Heart left ventricle (tissue), 16 donors: ENCODE measurements around the gene KRTAP2-3. TPM values are rescaled to one million over a fixed set of nuclear protein-coding genes. Genes with fewer than 3 reads are reported as not detected.

ENCODE experiments used
- ATAC-seq, 4 donors: fragments of 200-7000 bp; cut with Tn5 transposase; one replicate each; pipeline ENCODE4 v1.9.1; 2020 to 2022; ENCODE audit warnings: moderate library complexity in 4 of 4, mild to moderate bottlenecking in 3 of 4, moderate number of reproducible peaks in 1 of 4
- DNase-seq, 5 donors: peaks; one replicate each; pipeline ENCODE4 v3.0.0-alpha.2; 2020
- H3K27ac ChIP-seq, 12 donors: fragments of 200-600 bp; sonication (generic) in 4 of 12; one replicate each; pipeline versions ENCODE4 v1.5.0 to v1.8.0; 2016 to 2022; ENCODE audit warnings: mild to moderate bottlenecking in 2 of 12
- H3K27me3 ChIP-seq, 9 donors: fragments of 200-600 bp; sonication (generic) in 2 of 9; one replicate each; pipeline versions ENCODE4 v1.5.1 to v1.8.0; 2016 to 2022; ENCODE audit warnings: mild to moderate bottlenecking in 3 of 9
- H3K36me3 ChIP-seq, 9 donors: fragments of 200-600 bp; sonication (generic) in 2 of 9; one replicate each; pipeline versions ENCODE4 v1.5.0 to v1.8.0; 2018 to 2022; ENCODE audit warnings: mild to moderate bottlenecking in 2 of 9
- H3K4me1 ChIP-seq, 12 donors: fragments of 200-600 bp; sonication (generic) in 4 of 12; one replicate each; pipeline versions ENCODE4 v1.5.0 to v1.8.0; 2016 to 2022; ENCODE audit warnings: mild to moderate bottlenecking in 3 of 12
- H3K4me3 ChIP-seq, 12 donors: fragments of 200-600 bp; sonication (generic) in 4 of 12; one replicate each; pipeline versions ENCODE4 v1.5.0 to v1.8.0; 2017 to 2022; ENCODE audit warnings: mild to moderate bottlenecking in 9 of 12, moderate library complexity in 4 of 12
- H3K9me3 ChIP-seq, 12 donors: fragments of 200-600 bp; sonication (generic) in 4 of 12; one replicate each; pipeline versions ENCODE4 v1.5.0 to v1.8.0; 2016 to 2022; ENCODE audit warnings: mild to moderate bottlenecking in 1 of 12
- POLR2A ChIP-seq, 2 donors: fragments of 450-650 bp; IDR thresholded peaks; one replicate each; pipeline ENCODE4 v1.6.1; 2017; ENCODE audit warnings: antibody characterized with exemption in 2 of 2, mild to moderate bottlenecking in 2 of 2, moderate library complexity in 2 of 2
- WGBS, 4 donors: extraction: QIAGEN DNeasy Blood & Tissue Kit in 2 of 4; methylation state at CpG; one replicate each; pipeline versions ENCODE4 v1.1.5 to v1.1.7; 2013 to 2018; 5-methylcytosine and 5-hydroxymethylcytosine counted together
- intact Hi-C, 10 donors: fragments of 100-400 bp; cut with DNase I; formaldehyde crosslinking; loops; one replicate each; pipeline versions ENCODE4 v1.11.1 to v1.14.2; 2022
- polyA plus RNA-seq, 2 donors: library from polyadenylated mRNA; stranded (reverse); fragments of 200-250 nt; gene quantifications; one replicate each; pipeline ENCODE4 v1.2.3, GENCODE V29; 2013
- total RNA-seq, 9 donors: library from RNA; depleted of rRNA in 2 of 9; stranded (reverse); fragments of >200 nt in 2 of 9; fragmentation: NEBNext Ultra II Directional in 3 of 9; extraction: Animal tissue kit (Norgen Biotek cat#: 25700) in 3 of 9; gene quantifications; one replicate each; pipeline versions ENCODE4 v1.1.0 to v1.2.4, GENCODE V29; 2016 to 2023
- TF ChIP-seq, protein P1 (sequence below), 12 donors: fragments of 200-600 bp; sonication (generic) in 4 of 12; IDR thresholded peaks; one replicate each; pipeline versions ENCODE4 v1.5.0 to v1.8.0; 2018 to 2022; ENCODE audit warnings: antibody characterized with exemption in 12 of 12, mild to moderate bottlenecking in 5 of 12
- donor health status: ischemic (EF 13 %, LVEDD 7.1; RV severe dilation, severe dysfunction).
- donor health status: healthy with polysubstance abuse.
- donor health status: DM: no; HTN: yes; CAD: no.
- donor health status: DM: no; HTN: no; CAD: no.
- donor health status: ischemic (EF 25% LVEDD 6.9; RV normal size, moderate dysfunction).
- donor health status: ischemic (EF 25% LVEDD 5.7; RV mildly dilated, moderate dysfunction).
- donor health status: healthy.
- donor health status: DM: yes; HTN: yes; CAD: no.
- donor health status: ischemic (EF 35%, LVEDD 5.7; RV mildly dilated, moderate dysfunction).
- donor health status: nonischemic (EF 11% LVEDD 7.7; RV severe dilation, severe dysfunction).
- donor health status: DM: yes; HTN: yes; CAD: no.
- donor health status: PGD.
- donor health status: ischemic (EF 29% LVEDD 5.4; RV normal size, mild dysfunction).
- donor health status: nonischemic (EF 23%, LVEDD 6.1; RV moderate dilation, normal function).

Gene KRTAP2-3
- total and polyA plus RNA-seq, 11 donors: not detected

DNA sequence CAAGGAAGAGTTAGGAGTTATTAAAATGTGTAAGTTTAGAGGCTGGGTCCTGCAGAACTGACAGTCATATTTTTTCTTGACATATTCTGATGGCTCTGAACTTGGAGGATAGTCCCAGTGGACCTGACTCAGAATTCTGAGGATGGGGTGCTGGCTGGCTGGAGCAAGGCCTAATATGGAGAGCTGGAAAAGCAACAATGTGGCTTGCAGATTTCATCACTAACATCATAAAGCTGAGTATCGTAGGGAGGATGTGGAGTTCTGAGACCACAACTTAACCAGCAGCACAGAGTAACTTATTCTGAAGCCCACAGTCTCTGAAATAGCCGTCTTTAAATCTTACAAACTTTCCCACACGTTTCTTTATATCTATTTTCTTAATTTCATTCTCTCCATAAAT lies 35.2 kb downstream of the KRTAP2-3 start:
- 64 to 82% (median 74%) methylated on average over 3 of the region's 3 CpGs for WGBS, 4 donors
- Histone ChIP-seq H3K27me3 (peaks cover 0 to 20% (median 7%) of the 10 kb centered on the region in 9 donors), H3K4me3 (no peak overlapping the region), H3K27ac (no peak overlapping the region), H3K36me3 (no peaks in the 10 kb centered on the region), H3K4me1 (no peaks in the 10 kb centered on the region), H3K9me3 (peaks cover 0 to 10% (median 0%) of the 10 kb centered on the region in 12 donors)
- TF ChIP-seq POLR2A (IDR thresholded peaks at IDR 0.05): no peak
- TF ChIP-seq, protein P1, sequence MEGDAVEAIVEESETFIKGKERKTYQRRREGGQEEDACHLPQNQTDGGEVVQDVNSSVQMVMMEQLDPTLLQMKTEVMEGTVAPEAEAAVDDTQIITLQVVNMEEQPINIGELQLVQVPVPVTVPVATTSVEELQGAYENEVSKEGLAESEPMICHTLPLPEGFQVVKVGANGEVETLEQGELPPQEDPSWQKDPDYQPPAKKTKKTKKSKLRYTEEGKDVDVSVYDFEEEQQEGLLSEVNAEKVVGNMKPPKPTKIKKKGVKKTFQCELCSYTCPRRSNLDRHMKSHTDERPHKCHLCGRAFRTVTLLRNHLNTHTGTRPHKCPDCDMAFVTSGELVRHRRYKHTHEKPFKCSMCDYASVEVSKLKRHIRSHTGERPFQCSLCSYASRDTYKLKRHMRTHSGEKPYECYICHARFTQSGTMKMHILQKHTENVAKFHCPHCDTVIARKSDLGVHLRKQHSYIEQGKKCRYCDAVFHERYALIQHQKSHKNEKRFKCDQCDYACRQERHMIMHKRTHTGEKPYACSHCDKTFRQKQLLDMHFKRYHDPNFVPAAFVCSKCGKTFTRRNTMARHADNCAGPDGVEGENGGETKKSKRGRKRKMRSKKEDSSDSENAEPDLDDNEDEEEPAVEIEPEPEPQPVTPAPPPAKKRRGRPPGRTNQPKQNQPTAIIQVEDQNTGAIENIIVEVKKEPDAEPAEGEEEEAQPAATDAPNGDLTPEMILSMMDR (IDR thresholded peaks at IDR 0.05): no peak
- ATAC-seq (no peak), DNase-seq (no peak)
- intact Hi-C loops: no loop called here

DNA sequence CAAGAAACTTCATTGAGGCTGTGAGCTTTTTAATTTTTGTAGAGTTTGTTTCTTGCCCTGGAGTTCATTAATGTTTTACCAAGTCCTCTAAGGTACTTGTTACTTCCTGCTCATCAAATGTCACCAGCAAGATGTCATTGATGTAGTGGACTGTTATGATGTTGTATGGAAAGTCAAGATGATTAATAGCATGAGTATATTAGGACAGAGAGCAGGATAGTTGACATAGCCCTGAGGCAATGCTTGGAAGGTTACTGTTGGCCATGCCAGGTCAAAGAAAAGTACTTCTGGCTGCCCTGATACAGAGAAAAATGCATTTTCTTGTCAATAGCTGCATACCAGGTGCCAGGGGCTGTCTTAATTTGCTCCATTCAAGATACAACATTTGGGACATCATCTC lies 39.6 kb downstream of the KRTAP2-3 start:
- H3K27me3 ChIP-seq: no peaks in the 10 kb centered on the region
- no peak for ATAC-seq
- no peaks in the 10 kb centered on the region for H3K4me1 ChIP-seq
- no peak for DNase-seq
- peaks cover 0 to 10% (median 0%) of the 10 kb centered on the region in 12 donors for H3K9me3 ChIP-seq
- TF ChIP-seq, protein P1 (IDR thresholded peaks at IDR 0.05): no peak
- TF ChIP-seq POLR2A (IDR thresholded peaks at IDR 0.05): no peak
- H3K4me3 ChIP-seq: no peak overlapping the region
- no peaks in the 10 kb centered on the region for H3K36me3 ChIP-seq
- no peak overlapping the region for H3K27ac ChIP-seq
- intact Hi-C loops: no loop called here

DNA sequence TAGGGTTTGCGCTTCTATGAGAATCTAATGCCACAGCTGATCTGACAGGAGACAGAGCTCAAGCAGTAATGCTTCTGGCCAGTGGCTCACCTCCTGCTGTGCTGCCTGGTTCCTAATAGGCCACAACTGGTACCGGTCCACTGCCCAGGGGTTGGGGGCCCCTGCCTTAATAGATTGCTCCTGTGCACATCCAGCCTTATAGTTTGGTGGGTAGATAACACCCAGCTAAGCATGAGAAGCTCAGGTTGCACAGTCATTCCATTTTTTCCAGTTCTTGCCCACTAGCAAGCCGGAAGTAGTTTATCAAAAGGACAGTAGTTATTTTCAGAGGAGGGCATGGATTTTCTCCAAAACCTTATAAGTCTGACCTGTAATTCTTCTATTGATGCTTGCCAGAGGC lies 40.5 kb downstream of the KRTAP2-3 start:
- DNase-seq: no peak
- peaks cover 0 to 10% (median 0%) of the 10 kb centered on the region in 12 donors for H3K9me3 ChIP-seq
- 91 to 96% (median 93%) methylated on average over 2 to 3 of the region's 3 CpGs for WGBS, 4 donors
- H3K4me1 ChIP-seq: peaks cover 0 to 2% (median 0%) of the 10 kb centered on the region in 12 donors
- intact Hi-C loops: no loop called here
- no peak overlapping the region for H3K4me3 ChIP-seq
- no peaks in the 10 kb centered on the region for H3K36me3 ChIP-seq
- H3K27me3 ChIP-seq: peaks cover 0 to 4% (median 0%) of the 10 kb centered on the region in 9 donors
- no peak for TF ChIP-seq POLR2A (IDR thresholded peaks at IDR 0.05)
- TF ChIP-seq, protein P1 (IDR thresholded peaks at IDR 0.05): no peak
- no peak for ATAC-seq
- H3K27ac ChIP-seq: no peak overlapping the region

DNA sequence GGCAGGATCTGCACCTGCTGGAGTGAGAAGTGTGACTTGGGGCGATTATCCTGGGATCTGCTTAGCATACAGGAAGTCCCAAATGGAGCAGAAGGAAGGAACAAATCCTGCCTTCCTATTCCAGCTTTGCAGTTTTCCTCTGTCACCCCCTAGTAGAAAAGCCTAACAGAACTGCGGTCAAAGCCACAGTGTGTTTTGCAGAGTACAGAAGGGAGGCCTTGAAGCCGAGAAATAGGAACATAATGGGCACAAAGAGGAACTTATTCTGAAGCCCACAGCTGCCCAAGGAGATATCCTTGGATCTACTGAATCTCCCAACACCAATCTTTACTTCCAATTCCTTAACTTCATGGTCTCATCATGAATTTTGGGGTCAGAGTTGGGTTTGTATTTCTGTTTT lies 41.4 kb downstream of the KRTAP2-3 start:
- Histone ChIP-seq H3K27me3 (peaks cover 0 to 4% (median 0%) of the 10 kb centered on the region in 9 donors), H3K9me3 (peaks cover 0 to 7% (median 0%) of the 10 kb centered on the region in 12 donors), H3K36me3 (no peaks in the 10 kb centered on the region), H3K4me3 (no peak overlapping the region), H3K27ac (no peak overlapping the region), H3K4me1 (peaks cover 0 to 6% (median 0%) of the 10 kb centered on the region in 12 donors)
- no peak for DNase-seq
- ATAC-seq: no peak
- no peak for TF ChIP-seq POLR2A (IDR thresholded peaks at IDR 0.05)
- TF ChIP-seq, protein P1 (IDR thresholded peaks at IDR 0.05): no peak
- 70 to 78% (median 76%) methylated on average over 2 to 3 of the region's 3 CpGs for WGBS, 4 donors
- intact Hi-C loops: no loop called here
